ENCODE data around the gene CEND1. TPM values are rescaled to one million over a fixed set of nuclear protein-coding genes. Genes with fewer than 3 reads are reported as not detected.

CEND1 gene
- total and polyA plus RNA-seq, 2 of the 13 experiments (the other 11 are each of a cell fraction or from before 2014, with no cell fraction given) = not detected

DNA sequence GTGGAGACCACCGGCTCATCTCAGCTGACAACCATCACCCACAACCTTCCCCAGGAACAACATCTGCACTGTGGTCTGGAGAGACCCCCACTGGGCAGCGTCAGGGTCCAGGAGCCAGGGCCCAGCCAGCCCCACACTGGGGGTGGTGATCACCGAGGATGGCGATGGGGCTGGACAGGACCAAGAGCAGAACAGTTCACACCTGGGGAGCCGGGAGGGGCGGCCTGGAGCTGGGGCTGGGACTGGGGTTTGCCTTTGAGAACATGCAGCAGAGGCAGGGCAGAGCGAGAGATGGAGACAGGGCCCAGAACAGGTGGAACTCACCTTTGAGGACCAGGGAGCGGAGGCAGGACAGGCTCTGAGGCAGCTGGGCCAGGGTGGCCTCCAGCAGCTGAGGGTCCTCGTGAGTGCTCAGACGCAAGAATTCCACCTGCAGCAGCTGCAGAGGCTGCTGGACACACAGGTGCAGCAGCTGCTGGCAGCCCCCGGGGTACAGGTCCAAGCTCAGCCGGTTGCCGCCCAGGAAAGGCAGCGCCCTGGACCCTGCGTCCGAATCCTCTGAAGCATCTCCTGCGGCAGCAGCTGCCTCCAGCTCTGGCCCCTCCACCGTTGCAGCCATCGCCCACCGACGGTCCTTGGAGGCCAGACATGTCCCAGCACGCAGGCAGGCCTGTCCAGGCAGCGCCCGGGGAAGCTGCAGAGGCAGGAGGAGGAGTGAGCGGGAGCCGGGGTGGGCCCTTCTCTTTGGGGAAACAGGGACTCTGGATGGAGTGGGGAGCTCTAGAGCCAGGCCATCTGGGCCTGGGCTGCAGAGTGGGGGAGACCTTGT, 14.1 kb upstream of the CEND1 start (continued):
- TF ChIP-seq, protein P1, sequence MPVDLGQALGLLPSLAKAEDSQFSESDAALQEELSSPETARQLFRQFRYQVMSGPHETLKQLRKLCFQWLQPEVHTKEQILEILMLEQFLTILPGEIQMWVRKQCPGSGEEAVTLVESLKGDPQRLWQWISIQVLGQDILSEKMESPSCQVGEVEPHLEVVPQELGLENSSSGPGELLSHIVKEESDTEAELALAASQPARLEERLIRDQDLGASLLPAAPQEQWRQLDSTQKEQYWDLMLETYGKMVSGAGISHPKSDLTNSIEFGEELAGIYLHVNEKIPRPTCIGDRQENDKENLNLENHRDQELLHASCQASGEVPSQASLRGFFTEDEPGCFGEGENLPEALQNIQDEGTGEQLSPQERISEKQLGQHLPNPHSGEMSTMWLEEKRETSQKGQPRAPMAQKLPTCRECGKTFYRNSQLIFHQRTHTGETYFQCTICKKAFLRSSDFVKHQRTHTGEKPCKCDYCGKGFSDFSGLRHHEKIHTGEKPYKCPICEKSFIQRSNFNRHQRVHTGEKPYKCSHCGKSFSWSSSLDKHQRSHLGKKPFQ (CRISPR knock-in tag; IDR thresholded peaks at IDR 0.05; ENCODE audit: insufficient replicate concordance) = no peak
- no peak for TF ChIP-seq ZBTB20 (CRISPR knock-in tag; IDR thresholded peaks at IDR 0.05; ENCODE audit: borderline replicate concordance, low read depth)
- TF ChIP-seq ZZZ3 (CRISPR knock-in tag; IDR thresholded peaks at IDR 0.05; ENCODE audit: borderline replicate concordance) = no peak
- TF ChIP-seq SMC3 (IDR thresholded peaks at IDR 0.05; ENCODE audit: low read length) = no peak
- no peak for TF ChIP-seq FOXC1 (CRISPR knock-in tag; IDR thresholded peaks at IDR 0.05; ENCODE audit: borderline replicate concordance)
- TF ChIP-seq MAZ (IDR thresholded peaks at IDR 0.05; ENCODE audit: borderline replicate concordance, low read depth, low read length) = no peak
- TF ChIP-seq MAZ (CRISPR knock-in tag; IDR thresholded peaks at IDR 0.05; ENCODE audit: low read depth) = no peak
- no peak for TF ChIP-seq ZSCAN12 (CRISPR knock-in tag; IDR thresholded peaks at IDR 0.05)
- TF ChIP-seq, protein P2, sequence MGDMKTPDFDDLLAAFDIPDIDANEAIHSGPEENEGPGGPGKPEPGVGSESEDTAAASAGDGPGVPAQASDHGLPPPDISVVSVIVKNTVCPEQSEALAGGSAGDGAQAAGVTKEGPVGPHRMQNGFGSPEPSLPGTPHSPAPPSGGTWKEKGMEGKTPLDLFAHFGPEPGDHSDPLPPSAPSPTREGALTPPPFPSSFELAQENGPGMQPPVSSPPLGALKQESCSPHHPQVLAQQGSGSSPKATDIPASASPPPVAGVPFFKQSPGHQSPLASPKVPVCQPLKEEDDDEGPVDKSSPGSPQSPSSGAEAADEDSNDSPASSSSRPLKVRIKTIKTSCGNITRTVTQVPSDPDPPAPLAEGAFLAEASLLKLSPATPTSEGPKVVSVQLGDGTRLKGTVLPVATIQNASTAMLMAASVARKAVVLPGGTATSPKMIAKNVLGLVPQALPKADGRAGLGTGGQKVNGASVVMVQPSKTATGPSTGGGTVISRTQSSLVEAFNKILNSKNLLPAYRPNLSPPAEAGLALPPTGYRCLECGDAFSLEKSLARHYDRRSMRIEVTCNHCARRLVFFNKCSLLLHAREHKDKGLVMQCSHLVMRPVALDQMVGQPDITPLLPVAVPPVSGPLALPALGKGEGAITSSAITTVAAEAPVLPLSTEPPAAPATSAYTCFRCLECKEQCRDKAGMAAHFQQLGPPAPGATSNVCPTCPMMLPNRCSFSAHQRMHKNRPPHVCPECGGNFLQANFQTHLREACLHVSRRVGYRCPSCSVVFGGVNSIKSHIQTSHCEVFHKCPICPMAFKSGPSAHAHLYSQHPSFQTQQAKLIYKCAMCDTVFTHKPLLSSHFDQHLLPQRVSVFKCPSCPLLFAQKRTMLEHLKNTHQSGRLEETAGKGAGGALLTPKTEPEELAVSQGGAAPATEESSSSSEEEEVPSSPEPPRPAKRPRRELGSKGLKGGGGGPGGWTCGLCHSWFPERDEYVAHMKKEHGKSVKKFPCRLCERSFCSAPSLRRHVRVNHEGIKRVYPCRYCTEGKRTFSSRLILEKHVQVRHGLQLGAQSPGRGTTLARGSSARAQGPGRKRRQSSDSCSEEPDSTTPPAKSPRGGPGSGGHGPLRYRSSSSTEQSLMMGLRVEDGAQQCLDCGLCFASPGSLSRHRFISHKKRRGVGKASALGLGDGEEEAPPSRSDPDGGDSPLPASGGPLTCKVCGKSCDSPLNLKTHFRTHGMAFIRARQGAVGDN (CRISPR knock-in tag; IDR thresholded peaks at IDR 0.05) = peak; percentile 55
- TF ChIP-seq MXD4 (CRISPR knock-in tag; IDR thresholded peaks at IDR 0.05) = no peak
- TF ChIP-seq ZNF607 (CRISPR knock-in tag; IDR thresholded peaks at IDR 0.05; ENCODE audit: borderline replicate concordance) = no peak; the same call in 1 of the 2 replicates
- no peak for TF ChIP-seq MAFF (IDR thresholded peaks at IDR 0.05; ENCODE audit: low read depth, low read length)
- TF ChIP-seq ZNF3 (CRISPR knock-in tag; IDR thresholded peaks at IDR 0.05) = no peak
- TF ChIP-seq KDM2A (CRISPR knock-in tag; IDR thresholded peaks at IDR 0.05; ENCODE audit: borderline replicate concordance, low read depth) = peak; percentile 22; the same call in 1 of the 2 replicates
- TF ChIP-seq ZNF780A (CRISPR knock-in tag; IDR thresholded peaks at IDR 0.05) = no peak
- no peak for TF ChIP-seq MEIS2 (CRISPR knock-in tag; IDR thresholded peaks at IDR 0.05)
- TF ChIP-seq, protein P3, sequence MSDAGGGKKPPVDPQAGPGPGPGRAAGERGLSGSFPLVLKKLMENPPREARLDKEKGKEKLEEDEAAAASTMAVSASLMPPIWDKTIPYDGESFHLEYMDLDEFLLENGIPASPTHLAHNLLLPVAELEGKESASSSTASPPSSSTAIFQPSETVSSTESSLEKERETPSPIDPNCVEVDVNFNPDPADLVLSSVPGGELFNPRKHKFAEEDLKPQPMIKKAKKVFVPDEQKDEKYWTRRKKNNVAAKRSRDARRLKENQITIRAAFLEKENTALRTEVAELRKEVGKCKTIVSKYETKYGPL (CRISPR knock-in tag; IDR thresholded peaks at IDR 0.05) = no peak
- no peak for TF ChIP-seq PITX1 (CRISPR knock-in tag; IDR thresholded peaks at IDR 0.05)
- no peak for TF ChIP-seq ZNF850 (CRISPR knock-in tag; conservative IDR thresholded peaks at IDR 0.05)
- no peak for TF ChIP-seq NRL (CRISPR knock-in tag; IDR thresholded peaks at IDR 0.05; ENCODE audit: borderline replicate concordance)
- TF ChIP-seq ZNF256 (CRISPR knock-in tag; conservative IDR thresholded peaks at IDR 0.05) = no peak
- TF ChIP-seq MIER3 (CRISPR knock-in tag; IDR thresholded peaks at IDR 0.05; ENCODE audit: borderline replicate concordance) = no peak
- no peak for TF ChIP-seq NKX3-1 (CRISPR knock-in tag; IDR thresholded peaks at IDR 0.05)
- TF ChIP-seq ZSCAN29 (CRISPR knock-in tag; conservative IDR thresholded peaks at IDR 0.05) = no peak

All from HepG2 (cell line).